DND-41 (cell line): ENCODE results near the gene CHST3.

Experiments used
- ATAC-seq: fragments of 200-7000 bp; cut with Tn5 transposase; 3 replicates; pipeline ENCODE4 v1.9.1; 2021; ENCODE audit warnings: low read depth; ENCODE audit not compliant: insufficient read depth
- DNase-seq: peaks from one replicate; pipeline ENCODE4 v3.0.0-alpha.2; 2020
- H2AFZ ChIP-seq: 2 replicates; pipeline ENCODE4 v1.6.0; 2012; ENCODE audit warnings: low read depth, low read length
- H3K27ac ChIP-seq: 2 replicates; pipeline ENCODE4 v1.5.1; 2012; ENCODE audit warnings: low read length, inconsistent platforms
- H3K27me3 ChIP-seq: fragments of 200-600 bp; sonication (generic); 2 replicates; pipeline ENCODE4 v1.6.0; 2012; ENCODE audit warnings: low read length, mild to moderate bottlenecking, inconsistent platforms; ENCODE audit not compliant: insufficient read depth, poor library complexity
- H3K36me3 ChIP-seq: 2 replicates; pipeline ENCODE4 v1.5.1; 2012; ENCODE audit warnings: low read length, inconsistent platforms; ENCODE audit not compliant: insufficient read depth
- H3K4me1 ChIP-seq: 2 replicates; pipeline ENCODE4 v1.5.1; 2012; ENCODE audit warnings: mild to moderate bottlenecking, low read length; ENCODE audit not compliant: insufficient read depth
- H3K4me2 ChIP-seq: 2 replicates; pipeline ENCODE4 v1.6.0; 2012; ENCODE audit warnings: mild to moderate bottlenecking, moderate library complexity, low read length, inconsistent platforms; ENCODE audit not compliant: insufficient read depth
- H3K4me3 ChIP-seq, 2 experiments: fragments of 200-600 bp in 1 of 2; shearing (Covaris generic) in 1 of 2; 2 replicates each; pipeline ENCODE4 v1.5.1; 2012 to 2016; ENCODE audit warnings: inconsistent platforms in 2 of 2, low read length in 2 of 2, mild to moderate bottlenecking in 2 of 2, low read depth in 1 of 2, moderate library complexity in 1 of 2
- H3K79me2 ChIP-seq: 2 replicates; pipeline ENCODE4 v1.6.0; 2012; ENCODE audit warnings: low read length, inconsistent platforms; ENCODE audit not compliant: insufficient read depth
- H3K9ac ChIP-seq: 2 replicates; pipeline ENCODE4 v1.6.0; 2012; ENCODE audit warnings: low read depth, mild to moderate bottlenecking, inconsistent platforms, low read length, moderate library complexity
- H3K9me3 ChIP-seq: 2 replicates; pipeline ENCODE4 v1.5.1; 2012; ENCODE audit warnings: low read length, moderate library complexity, mild to moderate bottlenecking, inconsistent platforms; ENCODE audit not compliant: insufficient read depth, severe bottlenecking
- H4K20me1 ChIP-seq: 2 replicates; pipeline ENCODE4 v1.6.0; 2012; ENCODE audit warnings: low read length; ENCODE audit not compliant: insufficient read depth
- CTCF ChIP-seq: IDR thresholded peaks from 2 replicates; pipeline ENCODE4 v1.5.1; 2012; ENCODE audit warnings: borderline replicate concordance, low read length, moderate library complexity, mild to moderate bottlenecking; ENCODE audit not compliant: poor library complexity, severe bottlenecking; ENCODE audit errors: extremely low read depth
- EZH2 ChIP-seq: IDR thresholded peaks from 3 replicates; pipeline ENCODE4 v1.6.1; 2012; ENCODE audit warnings: borderline replicate concordance, low read depth, mild to moderate bottlenecking, moderate library complexity, low read length, inconsistent platforms; ENCODE audit not compliant: severe bottlenecking

The CHST3 gene

GRCh38 chr10:72048450-72049124 lies 84.4 kb downstream of the CHST3 start:
- H3K4me1 ChIP-seq, result 0 out of 2 replicates have a peak, but pooled peaks cover 3% of the 10 kb centered on the region
- H4K20me1 ChIP-seq, result no peaks in the 10 kb centered on the region
- peak; percentile 100 for TF ChIP-seq CTCF
- no peak for TF ChIP-seq EZH2
- no peaks in the 10 kb centered on the region for H3K36me3 ChIP-seq
- H3K27me3 ChIP-seq, result no peaks in the 10 kb centered on the region
- DNase-seq (peak; percentile 92), ATAC-seq (peak; percentile 98)
- H3K4me3 ChIP-seq, result no peak overlapping the region
- H2AFZ ChIP-seq, result peak overlapping the region; percentile 37; the same call in 1 of the 2 replicates
- no peak overlapping the region for H3K4me2 ChIP-seq
- no peak overlapping the region for H3K9ac ChIP-seq
- peaks cover 2% of the 10 kb centered on the region for H3K9me3 ChIP-seq
- no peak overlapping the region; the same call in 1 of the 2 replicates for H3K27ac ChIP-seq
- H3K79me2 ChIP-seq, result no peaks in the 10 kb centered on the region

GRCh38 chr10:72049472-72049871 lies 85.3 kb downstream of the CHST3 start:
- H3K9me3 ChIP-seq, result peaks cover 2% of the 10 kb centered on the region
- ATAC-seq (no peak), DNase-seq (no peak)
- no peaks in the 10 kb centered on the region for H3K36me3 ChIP-seq
- H4K20me1 ChIP-seq, result no peaks in the 10 kb centered on the region
- H3K4me2 ChIP-seq, result no peak overlapping the region
- 0 out of 2 replicates have a peak, but pooled peaks cover 3% of the 10 kb centered on the region for H3K4me1 ChIP-seq
- TF ChIP-seq EZH2 (no peak), CTCF (no peak)
- no peaks in the 10 kb centered on the region for H3K79me2 ChIP-seq
- no peaks in the 10 kb centered on the region for H3K27me3 ChIP-seq
- H3K27ac ChIP-seq, result no peak overlapping the region
- H2AFZ ChIP-seq, result no peak overlapping the region
- no peak overlapping the region for H3K4me3 ChIP-seq
- H3K9ac ChIP-seq, result no peak overlapping the region

- Histone ChIP-seq H3K9ac (no peak overlapping the region), H3K4me2 (no peak overlapping the region), H3K27me3 (no peaks in the 10 kb centered on the region), H2AFZ (no peak overlapping the region), H3K79me2 (no peaks in the 10 kb centered on the region), H3K36me3 (no peaks in the 10 kb centered on the region), H3K4me3 (no peak overlapping the region), H3K4me1 (0 out of 2 replicates have a peak, but pooled peaks cover 3% of the 10 kb centered on the region), H3K9me3 (peaks cover 2% of the 10 kb centered on the region), H3K27ac (no peak overlapping the region), H4K20me1 (no peaks in the 10 kb centered on the region)
- no peak for ATAC-seq
- DNase-seq, result no peak
- TF ChIP-seq CTCF (no peak), EZH2 (no peak)
These were observed 86.0 kb downstream of the CHST3 start for GRCh38 chr10:72049969-72050781.
